Stimulated activated CD8-positive, alpha-beta memory T cell treated with anti-CD3 and anti-CD28 coated beads, Interleukin-4, amount 100 ng/mL, for 4 hours (primary cell): ENCODE results near the gene GALNT18.

Experiments
- DNase-seq, 2 donors: peaks; one replicate each; pipeline ENCODE4 v3.0.0-alpha.2; 2020; ENCODE audit warnings: low read depth in 2 of 2, low spot score in 1 of 2

Gene GALNT18

GRCh38 chr11:11416502-11416901, 205.3 kb downstream of the GALNT18 start:
- DNase-seq = no peak

GRCh38 chr11:11415901-11416300, 205.9 kb downstream of the GALNT18 start:
- DNase-seq = no peak

- no peak for DNase-seq
These were observed 206.8 kb downstream of the GALNT18 start for GRCh38 chr11:11414996-11415395.

GRCh38 chr11:11413776-11414175, 208.0 kb downstream of the GALNT18 start:
- DNase-seq = no peak

- no peak for DNase-seq
These were observed 210.3 kb downstream of the GALNT18 start for GRCh38 chr11:11411401-11411985.

- DNase-seq = no peak
These were observed 211.9 kb downstream of the GALNT18 start for GRCh38 chr11:11409901-11410300.

- no peak for DNase-seq
These were observed 212.6 kb downstream of the GALNT18 start for GRCh38 chr11:11409224-11409623.

GRCh38 chr11:11408436-11409221, 213.2 kb downstream of the GALNT18 start:
- DNase-seq = no peak

GRCh38 chr11:11407763-11408084, 214.1 kb downstream of the GALNT18 start:
- DNase-seq = no peak

- DNase-seq = no peak
These were observed 214.6 kb downstream of the GALNT18 start for GRCh38 chr11:11407065-11407762.

GRCh38 chr11:11406652-11407051, 215.2 kb downstream of the GALNT18 start:
- DNase-seq = no peak

GRCh38 chr11:11403763-11404725, 217.8 kb downstream of the GALNT18 start:
- no peak for DNase-seq

GRCh38 chr11:11401960-11402535, 219.8 kb downstream of the GALNT18 start:
- DNase-seq = no peak

- DNase-seq = no peak
These were observed 221.1 kb downstream of the GALNT18 start for GRCh38 chr11:11400635-11401232.

- no peak for DNase-seq
These were observed 221.7 kb downstream of the GALNT18 start for GRCh38 chr11:11400121-11400520.

GRCh38 chr11:11397781-11398180, 224.0 kb downstream of the GALNT18 start:
- DNase-seq = no peak

- no peak for DNase-seq
These were observed 224.8 kb downstream of the GALNT18 start for GRCh38 chr11:11397036-11397415.

GRCh38 chr11:11396301-11397035, 225.3 kb downstream of the GALNT18 start:
- DNase-seq = no peak

- DNase-seq = no peak
These were observed 226.7 kb downstream of the GALNT18 start for GRCh38 chr11:11395126-11395525.

- no peak for DNase-seq
These were observed 227.6 kb downstream of the GALNT18 start for GRCh38 chr11:11394241-11394640.
